Measurements from ENCODE around the gene PAX3.

PAX3 gene

DNA sequence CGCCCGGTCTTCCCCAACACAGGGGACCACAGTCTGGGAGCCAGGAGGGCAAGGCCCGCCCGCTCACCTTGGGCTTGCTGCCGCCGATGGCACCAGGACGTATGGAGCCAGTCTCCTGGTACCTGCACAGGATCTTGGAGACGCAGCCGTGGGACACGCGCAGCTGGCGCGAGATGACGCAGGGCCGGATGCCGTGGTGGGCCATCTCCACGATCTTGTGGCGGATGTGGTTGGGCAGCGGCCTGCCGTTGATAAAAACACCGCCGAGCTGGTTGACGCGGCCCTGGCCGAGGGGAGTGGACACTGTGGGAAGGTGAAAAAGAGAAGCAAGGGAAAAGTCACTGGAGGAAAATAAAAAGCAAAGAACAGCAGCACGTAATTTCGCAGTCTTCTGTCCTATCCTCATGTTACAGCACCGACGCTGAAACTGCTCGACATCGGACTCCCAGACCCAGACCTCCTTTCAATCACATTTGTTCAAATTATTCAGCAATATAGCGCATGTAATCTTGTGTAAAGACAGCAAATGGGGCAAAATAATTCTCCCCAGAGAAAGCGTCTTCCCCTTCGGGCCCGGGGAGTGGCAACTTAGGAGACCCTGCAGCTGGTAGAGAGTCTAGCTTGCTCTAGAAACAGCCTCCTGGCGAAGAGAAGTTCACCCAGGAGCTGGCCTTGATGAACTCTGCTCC is 1.7 kb downstream of the PAX3 start:
- FAIRE-seq (no peak), DNase-seq (ENCODE audit: low spot score) (no peak)

DNA sequence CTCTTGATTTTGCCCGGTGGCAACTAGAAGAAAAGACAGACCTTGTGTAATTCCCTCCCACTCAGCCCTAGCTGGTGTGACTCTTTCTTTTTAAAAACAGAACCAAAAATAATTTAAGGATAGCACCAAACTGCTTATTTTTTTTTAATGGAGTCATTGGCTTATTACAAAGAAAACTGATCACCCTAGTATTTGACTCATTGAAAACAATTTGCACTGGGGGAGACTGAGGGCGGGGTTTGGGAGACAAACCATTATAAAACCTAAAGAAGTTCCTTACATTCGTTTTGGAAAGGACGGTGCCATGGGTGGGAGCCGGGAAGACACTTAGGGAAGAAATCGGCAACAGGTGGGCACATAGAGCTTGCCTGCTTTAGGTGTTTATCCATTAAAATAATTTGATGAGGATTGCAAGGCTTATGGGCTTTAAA is 2.5 kb downstream of the PAX3 start:
- FAIRE-seq = no peak
- no peak for DNase-seq (ENCODE audit: low spot score)

DNA sequence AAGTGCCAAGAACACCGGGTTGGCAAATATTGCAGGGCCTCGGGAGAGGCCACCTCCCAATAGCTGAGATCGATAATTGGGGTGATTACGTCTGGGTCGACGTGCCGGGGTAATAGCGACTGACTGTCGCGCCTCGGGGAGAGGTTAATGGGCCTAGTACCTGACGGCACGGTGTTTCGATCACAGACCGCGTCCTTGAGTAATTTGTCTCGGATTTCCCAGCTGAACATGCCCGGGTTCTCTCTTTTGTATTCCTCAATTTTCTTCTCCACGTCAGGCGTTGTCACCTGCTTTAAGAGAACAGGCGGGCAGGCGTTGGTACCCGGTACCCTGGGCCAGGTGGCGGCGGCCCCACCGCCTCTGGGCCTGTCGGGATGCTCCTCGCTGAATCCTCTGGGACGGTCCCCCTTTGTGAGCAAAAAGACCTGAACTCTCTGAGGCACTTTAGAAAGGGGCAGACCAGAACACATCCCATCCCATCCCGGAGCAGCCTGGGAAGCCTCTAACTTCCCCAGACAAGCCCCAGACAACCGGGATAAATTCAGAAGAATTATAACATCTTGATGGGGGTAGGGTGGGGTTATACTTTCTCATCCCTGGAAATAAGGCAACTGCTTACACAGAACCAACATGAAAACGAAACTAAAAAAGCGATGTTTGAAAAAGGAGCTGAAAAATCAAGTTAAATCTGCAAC is 3.3 kb downstream of the PAX3 start:
- DNase-seq (ENCODE audit: low spot score) (no peak), FAIRE-seq (no peak)

DNA sequence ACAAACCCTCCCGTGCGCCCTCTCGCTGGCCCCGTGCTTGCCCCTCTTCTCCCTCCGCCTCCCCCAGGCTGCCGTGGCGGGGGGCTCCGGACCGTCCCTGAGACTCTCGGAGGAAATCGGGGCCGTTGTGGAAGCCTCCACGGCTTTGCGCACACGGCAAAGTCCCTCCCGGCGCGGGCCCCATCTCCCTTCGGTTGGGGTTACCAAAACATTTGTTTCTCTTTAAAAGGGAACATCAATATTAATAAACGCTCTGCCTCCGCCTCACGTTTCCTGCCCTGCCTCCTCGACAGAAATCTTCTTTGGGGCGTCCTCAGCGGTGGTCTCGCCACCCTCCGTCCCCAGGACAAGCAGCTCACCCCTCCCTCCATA is 3.8 kb downstream of the PAX3 start:
- no peak for DNase-seq (ENCODE audit: low spot score)
- no peak for FAIRE-seq

DNA sequence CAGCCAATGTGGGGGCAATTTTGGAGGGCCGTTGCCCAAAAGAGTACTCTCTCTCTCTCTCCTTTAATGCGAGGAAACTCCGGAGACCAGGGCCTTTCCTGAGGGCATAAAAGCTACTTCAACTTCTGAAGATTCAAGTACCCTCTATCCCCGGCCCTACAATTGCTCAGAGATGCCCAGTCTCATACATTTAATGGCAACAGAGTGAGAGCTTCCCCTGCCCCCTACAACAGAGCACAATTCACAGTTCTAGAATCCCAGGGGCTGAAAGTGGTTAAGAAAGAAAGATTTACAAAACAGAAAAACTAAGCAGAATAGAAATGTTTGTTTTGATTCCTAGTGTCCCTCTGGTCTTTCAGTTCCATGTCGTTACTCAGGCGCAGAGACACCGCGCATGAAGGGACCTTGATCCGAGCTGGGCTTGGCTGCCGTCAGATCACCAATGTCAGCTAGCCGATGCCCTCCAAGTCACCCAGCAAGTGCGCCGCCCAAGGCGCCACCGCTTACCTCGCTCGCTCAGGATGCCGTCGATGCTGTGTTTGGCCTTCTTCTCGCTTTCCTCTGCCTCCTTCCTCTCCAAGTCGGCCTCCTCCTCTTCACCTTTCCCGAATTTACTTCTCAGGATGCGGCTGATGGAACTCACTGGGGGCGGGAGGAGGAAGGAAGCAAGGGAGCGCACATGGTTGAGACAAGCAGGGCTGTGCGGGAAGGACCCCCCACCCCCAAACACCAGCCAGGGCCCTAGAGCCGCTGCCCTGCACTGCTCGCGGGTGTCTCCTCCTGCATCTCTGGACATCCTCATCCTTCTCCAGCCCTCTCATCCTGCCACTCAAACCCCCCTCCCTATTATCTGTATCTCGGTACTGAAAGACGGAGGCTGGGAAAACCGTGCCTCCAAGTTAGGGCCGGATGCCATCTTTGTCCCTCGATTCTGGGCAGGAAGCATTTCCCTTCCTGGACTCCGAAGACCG is 4.9 kb downstream of the PAX3 start:
- FAIRE-seq (no peak), DNase-seq (ENCODE audit: low spot score) (no peak)

DNA sequence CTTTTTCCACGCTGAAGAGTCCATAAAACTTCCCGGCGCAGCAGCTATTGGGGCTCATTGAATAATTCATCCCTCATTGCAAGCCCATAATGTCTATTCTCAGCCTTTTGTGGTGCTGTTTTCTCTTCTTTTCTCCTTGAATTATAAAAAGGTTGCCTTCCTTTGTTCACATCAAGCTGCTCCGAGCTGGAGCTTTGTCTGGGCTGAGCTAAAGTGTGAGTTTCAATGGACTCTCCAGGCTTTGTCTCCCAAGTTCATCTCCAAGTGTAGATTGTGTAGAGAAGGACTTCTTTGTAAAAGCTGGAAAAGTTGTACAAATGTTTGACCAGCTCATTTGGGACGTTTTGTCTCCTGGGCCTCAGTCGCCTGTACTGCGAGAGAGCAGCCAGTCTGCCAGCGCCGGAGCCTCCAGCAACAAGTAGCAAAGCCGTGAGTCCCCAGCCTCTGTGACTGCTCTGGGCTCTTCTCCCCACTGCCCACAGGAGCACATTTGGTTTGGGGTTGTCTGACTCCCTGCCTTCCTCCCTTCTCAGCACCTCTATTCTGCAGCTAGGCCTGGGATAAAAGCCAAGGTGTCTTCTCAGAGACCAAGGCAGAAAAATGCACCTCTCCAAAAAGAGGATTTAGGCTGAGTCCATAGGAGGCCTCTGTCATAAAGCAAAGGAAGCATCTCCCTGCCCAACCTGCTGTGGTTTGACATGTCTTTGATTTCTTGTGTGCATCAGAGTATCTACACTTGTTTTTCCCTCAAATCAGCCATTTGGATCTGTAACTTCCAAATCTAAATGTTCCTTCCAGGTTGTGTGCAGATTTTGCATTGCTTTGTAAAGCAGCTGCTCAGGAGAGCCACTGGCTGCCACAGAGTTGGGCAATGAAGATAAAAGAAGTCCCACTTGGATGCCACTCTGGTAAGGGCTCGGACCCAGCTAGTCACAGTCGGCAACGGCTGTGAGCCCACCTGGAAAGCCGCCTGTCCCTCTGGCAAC is 6.4 kb downstream of the PAX3 start:
- DNase-seq (ENCODE audit: low spot score) = no peak
- no peak for FAIRE-seq

DNA sequence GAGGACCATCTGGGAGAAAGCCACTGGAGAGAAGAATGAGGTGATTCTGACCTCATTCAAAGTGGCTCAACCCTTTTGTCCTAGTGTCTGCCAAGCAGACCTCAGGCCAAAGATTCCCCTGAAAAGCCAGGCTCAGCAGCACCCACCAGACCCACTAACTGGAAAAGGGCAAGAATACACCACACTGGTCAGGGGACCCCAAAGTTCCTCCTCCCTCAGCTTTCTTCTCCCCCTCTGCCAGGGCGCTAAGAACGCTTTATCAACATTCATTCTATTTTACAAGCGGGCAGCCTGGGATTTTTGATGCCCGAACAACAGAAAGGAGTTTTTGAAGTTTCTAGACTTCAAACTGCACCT is 7.3 kb downstream of the PAX3 start:
- DNase-seq (ENCODE audit: low spot score) = no peak
- no peak for FAIRE-seq

DNA sequence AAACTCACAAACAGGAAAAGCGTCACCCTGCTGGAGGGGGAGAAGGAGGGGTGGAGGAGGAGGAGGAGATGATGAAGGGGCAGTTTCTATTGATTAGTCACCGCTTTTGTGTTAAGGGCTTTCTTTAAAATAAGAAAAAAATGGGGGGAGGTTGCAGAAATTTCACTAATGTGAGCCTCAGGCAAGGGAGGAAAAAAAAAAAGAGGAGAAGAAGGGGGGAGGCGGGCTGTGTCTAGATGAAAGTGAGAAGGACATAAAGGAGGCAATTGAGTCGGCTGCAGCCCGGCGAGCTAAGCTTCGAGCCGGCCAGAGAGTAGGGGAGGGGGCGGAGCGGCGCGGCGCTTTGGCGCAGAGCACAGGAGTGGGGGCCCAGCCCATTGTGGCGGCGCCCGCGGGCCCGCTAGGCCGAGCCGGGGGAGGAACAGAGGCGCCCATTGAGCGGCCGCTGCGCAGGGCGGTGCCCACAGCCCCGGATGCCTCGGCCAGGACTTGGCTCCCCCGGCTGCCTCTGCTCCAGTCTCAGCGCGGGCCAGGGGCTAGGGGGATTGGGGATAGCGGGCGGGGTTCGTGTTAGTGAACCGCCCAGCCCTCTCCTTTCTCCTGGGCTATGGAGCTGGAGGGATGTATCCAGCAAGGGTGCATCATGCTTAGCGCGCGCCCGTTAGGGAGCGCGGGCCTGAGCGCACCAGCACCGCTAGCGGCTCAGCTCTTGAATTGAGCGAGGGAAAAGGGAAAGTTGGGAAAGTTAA is 7.9 kb downstream of the PAX3 start:
- FAIRE-seq (no peak), DNase-seq (ENCODE audit: low spot score) (no peak)

DNA sequence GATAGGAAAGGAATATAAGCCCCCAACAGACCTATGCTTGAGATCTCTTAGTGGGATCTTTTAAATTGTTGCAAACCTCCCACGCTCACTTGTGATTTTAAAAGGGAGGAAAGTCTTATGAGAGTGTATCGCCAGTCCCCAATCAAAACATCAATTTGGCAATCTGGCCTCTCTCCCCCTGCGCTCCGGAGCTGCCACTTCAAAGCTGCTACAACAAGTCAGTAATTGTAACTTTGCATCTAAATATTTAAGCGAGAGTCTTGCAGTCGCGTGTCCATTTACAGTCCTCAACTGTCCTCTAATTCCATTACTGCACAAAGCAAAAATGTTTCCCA is 8.4 kb downstream of the PAX3 start:
- FAIRE-seq (no peak), DNase-seq (ENCODE audit: low spot score) (no peak)

DNA sequence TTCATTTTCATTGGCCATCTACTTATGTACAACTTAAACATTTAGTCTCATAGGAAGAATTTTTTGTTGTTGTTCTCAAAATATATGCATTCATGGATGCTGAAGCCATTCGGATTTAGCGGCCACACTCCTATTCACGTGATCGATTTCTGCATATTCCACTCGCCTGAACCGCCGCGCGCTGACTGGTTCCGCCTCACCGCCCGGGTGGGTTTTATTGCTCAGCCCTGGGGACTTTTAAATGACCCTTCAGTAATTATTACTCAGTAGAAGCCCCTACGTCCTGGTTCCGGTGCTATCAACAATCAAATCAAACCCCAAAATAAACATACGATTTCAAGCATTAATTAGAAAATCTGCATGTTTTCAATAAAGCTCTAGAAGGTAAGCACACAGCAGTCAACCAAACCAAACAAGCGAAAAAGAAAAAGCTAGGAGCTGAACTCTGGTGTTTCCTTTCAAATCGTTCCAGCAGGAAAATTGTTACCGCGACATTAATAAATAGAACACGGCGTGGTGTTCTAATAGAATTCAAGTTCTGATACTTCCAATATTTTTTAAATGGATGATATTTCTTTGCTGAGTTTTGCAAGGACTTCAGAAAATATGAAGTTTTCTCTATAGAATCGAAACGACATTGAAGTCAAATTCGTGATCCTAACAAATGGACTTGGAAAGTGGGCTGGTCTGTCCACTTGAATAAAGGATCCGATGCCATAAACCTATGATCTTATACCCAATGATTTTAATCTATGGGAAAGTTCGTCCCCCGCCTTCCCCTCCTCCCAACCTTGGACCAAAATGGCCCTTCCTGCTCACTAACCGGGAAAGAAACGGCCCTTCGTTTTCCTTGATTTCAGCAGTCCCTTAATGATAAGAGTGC is 9.3 kb downstream of the PAX3 start:
- DNase-seq (ENCODE audit: low spot score) = no peak
- FAIRE-seq = no peak

DNA sequence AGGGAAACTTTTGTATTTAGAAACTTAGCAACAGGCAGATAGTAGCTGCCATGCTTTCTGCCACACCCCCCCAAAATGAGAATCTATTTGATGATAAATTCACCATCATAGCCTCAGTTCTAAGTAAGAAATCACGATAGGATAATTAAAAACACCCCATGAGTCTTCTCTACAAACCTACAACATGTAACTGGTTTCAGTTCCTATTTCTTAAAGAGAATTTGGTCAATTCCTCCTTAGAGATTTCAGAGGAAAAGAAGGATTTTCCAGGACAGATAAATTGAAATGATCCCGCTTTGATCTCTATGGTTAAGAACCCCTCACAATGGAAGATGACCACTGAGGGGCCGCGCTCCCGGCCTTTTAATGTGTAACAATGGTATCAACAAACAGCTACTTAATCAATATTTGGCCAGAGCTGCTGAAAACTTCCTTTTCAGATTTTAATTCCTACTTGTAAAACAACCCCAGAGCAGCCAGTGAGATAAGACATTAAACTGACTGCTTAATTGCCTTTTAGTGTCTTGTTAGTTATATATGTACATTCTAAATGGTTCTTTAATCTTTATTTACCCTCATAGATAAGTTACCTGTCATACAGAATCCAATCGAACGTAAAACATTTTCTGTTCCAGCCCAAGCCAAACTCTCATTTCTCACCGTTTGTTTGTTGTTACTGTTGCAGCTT is 10.1 kb downstream of the PAX3 start:
- FAIRE-seq (no peak), DNase-seq (ENCODE audit: low spot score) (no peak)

DNA sequence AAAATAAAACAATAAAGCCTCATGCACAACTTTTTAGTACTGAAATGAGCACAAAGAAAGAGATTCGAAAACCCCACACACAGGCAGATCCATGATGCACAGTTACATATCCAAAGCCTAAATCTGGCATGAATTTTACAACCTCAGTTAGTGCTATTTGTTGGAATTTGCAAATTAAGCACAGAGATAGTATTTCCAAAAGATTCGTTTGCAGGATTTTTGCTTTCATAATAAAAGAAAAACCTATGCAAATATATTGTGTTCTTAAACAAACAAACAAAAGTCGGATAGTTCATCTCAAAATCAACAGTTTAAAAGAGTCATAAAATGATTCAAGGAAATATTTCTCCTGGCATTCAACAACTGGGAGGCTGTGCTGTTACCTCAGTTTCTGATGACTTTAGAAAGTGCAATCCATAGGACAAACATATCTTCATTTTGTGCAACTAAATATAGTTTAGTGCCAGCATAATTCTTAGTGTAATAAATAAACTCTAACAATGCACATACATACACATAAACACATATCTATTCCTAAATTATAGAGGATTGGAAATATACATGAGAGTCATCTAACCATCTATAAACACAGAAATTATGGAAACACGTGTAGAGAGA is 10.8 kb downstream of the PAX3 start:
- FAIRE-seq (no peak), DNase-seq (ENCODE audit: low spot score) (no peak)

DNA sequence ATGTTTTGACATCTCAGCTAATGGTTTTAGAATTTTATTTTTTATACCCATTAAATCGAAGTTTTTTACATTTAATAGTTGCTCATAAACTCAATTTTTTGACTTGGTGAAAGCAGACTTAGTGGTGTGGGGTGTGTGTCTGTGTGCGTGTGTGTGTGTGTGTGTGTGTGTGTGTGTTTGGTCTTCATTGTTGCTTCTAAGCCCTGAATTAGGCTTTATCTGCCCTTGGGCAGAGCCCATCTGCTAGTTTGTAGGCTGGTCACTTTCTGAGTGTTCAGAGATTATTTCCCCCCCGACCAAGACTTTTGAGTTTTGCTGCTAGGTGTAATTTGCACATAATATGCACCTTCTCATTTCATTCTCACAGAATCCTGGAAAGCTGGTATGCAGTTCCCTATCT is 14.3 kb downstream of the PAX3 start:
- FAIRE-seq (no peak), DNase-seq (ENCODE audit: low spot score) (no peak)

DNA sequence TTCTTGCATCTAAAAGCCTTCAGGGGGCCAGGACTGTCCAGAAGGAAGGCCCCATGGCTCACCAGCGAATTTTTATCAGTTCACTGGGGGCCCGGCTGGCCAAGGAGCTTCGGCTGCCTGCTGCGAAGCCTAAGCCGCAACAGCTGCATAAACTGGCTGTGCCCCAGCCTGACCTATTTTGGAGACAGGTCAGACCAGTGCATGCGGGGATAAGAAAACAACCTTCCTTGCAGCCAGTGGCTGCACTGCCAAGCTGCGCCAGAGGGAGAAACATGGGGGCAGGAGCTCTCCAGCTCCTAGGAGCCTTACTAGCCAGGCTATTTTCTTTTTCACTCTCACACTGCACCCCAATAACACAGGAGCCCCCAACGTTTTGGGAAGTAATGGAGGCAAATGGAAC is 15.2 kb downstream of the PAX3 start:
- FAIRE-seq = no peak
- DNase-seq (ENCODE audit: low spot score) = no peak

DNA sequence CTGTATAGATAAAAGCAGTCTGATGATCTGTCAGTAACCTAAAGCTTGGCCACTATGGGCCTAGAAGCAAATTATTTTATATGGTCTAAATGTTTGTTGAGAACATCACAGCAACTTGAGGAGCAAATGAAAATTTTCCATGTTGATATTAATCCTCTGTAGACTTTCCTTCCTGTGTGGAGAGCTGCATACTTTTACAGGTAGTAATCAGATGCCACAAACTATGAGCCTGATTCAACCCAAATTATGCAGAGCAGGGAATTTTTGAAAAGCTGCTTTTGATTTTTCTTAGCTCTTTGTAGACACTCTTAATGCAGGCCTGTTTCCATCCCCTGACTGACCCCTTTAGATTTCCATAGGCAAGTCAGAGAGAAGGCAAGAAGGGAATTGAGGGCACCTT is 17.3 kb downstream of the PAX3 start:
- DNase-seq (ENCODE audit: low spot score) (no peak), FAIRE-seq (no peak)

DNA sequence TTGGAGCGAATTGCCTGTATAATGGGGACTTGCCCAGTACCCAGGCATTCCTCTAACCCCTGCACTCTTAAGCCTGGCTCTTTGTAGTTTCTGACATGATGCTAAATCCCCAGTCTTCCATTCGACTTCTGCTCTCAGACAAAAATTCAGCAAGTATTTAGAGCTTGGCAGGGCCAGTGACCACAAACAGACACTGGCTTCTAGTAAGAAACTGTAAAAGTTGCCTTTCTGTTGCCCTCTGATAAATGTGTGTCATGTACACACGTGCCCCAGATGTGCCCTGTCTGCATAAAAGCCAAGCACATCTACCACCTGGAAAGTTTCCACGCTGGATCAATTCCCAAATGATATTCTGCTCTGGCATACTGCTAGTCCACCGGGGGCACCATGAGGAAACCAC is 18.0 kb downstream of the PAX3 start:
- FAIRE-seq = no peak
- no peak for DNase-seq (ENCODE audit: low spot score)

DNA sequence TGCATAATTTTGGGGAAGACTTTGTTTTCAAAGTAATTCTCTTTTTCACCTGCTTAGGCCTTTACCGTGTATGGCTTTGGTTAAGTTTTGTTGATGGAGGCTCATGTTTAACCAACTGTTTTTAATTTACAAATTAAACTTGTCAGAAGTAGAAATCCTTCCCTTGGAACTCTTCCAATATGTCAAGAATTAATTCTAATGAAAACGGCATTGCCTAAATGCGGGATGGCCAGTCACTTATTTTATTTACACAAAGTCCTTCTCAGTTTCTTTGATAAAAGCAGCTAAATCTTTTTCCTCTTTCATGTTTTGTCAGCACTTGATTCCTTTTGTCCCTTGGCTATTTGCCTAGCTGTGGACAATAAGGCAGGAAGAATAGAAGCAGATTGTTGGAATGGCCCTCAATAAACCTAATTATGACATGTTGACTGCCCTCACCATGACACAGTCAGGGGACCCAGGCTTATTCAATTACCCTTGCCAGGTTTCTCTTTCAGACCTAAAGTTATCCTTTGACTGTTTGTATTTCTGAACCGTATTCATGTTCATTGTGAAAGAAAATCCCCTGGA is 26.3 kb downstream of the PAX3 start:
- DNase-seq (ENCODE audit: low spot score) (no peak), FAIRE-seq (no peak)

DNA sequence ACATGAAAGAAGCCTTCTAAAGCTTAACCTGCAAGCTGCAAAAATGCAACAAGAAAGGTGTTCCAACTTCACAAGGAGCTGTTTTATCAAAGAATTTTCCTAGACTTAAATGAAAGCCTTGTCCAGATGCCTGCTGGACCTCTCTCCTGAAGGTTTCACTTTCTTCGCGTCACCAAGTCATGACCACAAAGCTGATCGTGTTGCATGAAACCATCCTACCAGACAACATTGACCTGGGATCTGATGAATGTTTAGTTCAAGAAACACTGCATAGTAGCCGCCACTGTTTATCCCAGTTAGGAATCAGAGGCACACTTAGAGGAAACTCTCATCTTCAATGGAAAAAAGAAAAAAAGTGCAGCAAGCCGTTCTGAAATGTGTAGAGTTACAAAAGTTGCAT is 26.9 kb downstream of the PAX3 start:
- DNase-seq (ENCODE audit: low spot score) = no peak
- FAIRE-seq = no peak

Data from RCC 7860 (cell line).